Right lung (tissue), 5 donors: ENCODE measurements around the gene SEC24B. TPM values are rescaled to one million over a fixed set of nuclear protein-coding genes. Genes with fewer than 3 reads are reported as not detected.
A peak's percentile ranks its signal among the peaks of the same experiment; 100 is the strongest.
"Not testable (repeated sequence)": the region's sequence is repeated elsewhere in the genome, so short reads cannot be mapped to it uniquely, and the experiment has no call there.

ENCODE experiments used
- DNase-seq, 2 donors: peaks; one replicate each; pipeline ENCODE4 v3.0.0-alpha.2; 2013
- polyA plus RNA-seq, 5 donors: library from polyadenylated mRNA; unstranded; fragments of 120-200 nt; gene quantifications; one replicate each; pipeline versions ENCODE4 v1.2.1 to v1.2.3, GENCODE V29; 2013; ENCODE audit warnings: inconsistent platforms in 1 of 5, low replicate concordance in 1 of 5; ENCODE audit not compliant: insufficient read length in 5 of 5, insufficient read depth in 1 of 5

The SEC24B gene
- polyA plus RNA-seq, 5 donors = 28.0 to 44.0 (median 39.2) TPM

- DNase-seq = no peak
Observed at GRCh38 chr4:109429545-109429944, 4.1 kb upstream of the SEC24B start.

GRCh38 chr4:109432203-109432602, 1.4 kb upstream of the SEC24B start:
- no peak for DNase-seq

- peak in 1 of 2 donors; percentile 26 for DNase-seq
Observed at GRCh38 chr4:109432696-109433095, 919 bp upstream of the SEC24B start.

- DNase-seq = peak; percentile 44 to 46
Observed at GRCh38 chr4:109434007-109434971, 674 bp downstream of the SEC24B start.

GRCh38 chr4:109435635-109436034, 2.0 kb downstream of the SEC24B start:
- DNase-seq = no peak

GRCh38 chr4:109436504-109436903, 2.9 kb downstream of the SEC24B start:
- no peak for DNase-seq

- DNase-seq = no peak
Observed at GRCh38 chr4:109440948-109441347, 7.3 kb downstream of the SEC24B start.

- DNase-seq = no peak
Observed at GRCh38 chr4:109441862-109442458, 8.3 kb downstream of the SEC24B start.

- no peak for DNase-seq
Observed at GRCh38 chr4:109444182-109444844, 10.7 kb downstream of the SEC24B start.

- DNase-seq = no peak
Observed at GRCh38 chr4:109447278-109447677, 13.7 kb downstream of the SEC24B start.

- no peak for DNase-seq
Observed at GRCh38 chr4:109451544-109452273, 18.1 kb downstream of the SEC24B start.

- not testable (repeated sequence) for DNase-seq
Observed at GRCh38 chr4:109453110-109453509, 19.5 kb downstream of the SEC24B start.

- DNase-seq = no peak
Observed at GRCh38 chr4:109462297-109462696, 28.7 kb downstream of the SEC24B start.

- DNase-seq = no peak
Observed at GRCh38 chr4:109462802-109463201, 29.2 kb downstream of the SEC24B start.

- no peak for DNase-seq
Observed at GRCh38 chr4:109465069-109465468, 31.5 kb downstream of the SEC24B start.

- no peak for DNase-seq
Observed at GRCh38 chr4:109469915-109470314, 36.3 kb downstream of the SEC24B start.

GRCh38 chr4:109472343-109472761, 38.7 kb downstream of the SEC24B start:
- DNase-seq = no peak

- DNase-seq = no peak
Observed at GRCh38 chr4:109473824-109474223, 40.2 kb downstream of the SEC24B start.

GRCh38 chr4:109486007-109486406, 52.4 kb downstream of the SEC24B start:
- DNase-seq = no peak

GRCh38 chr4:109494563-109494962, 60.9 kb downstream of the SEC24B start:
- no peak for DNase-seq

GRCh38 chr4:109495514-109495913, 61.9 kb downstream of the SEC24B start:
- DNase-seq = no peak

- DNase-seq = no peak
Observed at GRCh38 chr4:109496875-109497274, 63.3 kb downstream of the SEC24B start.
